Measurements from ENCODE around the gene SLC10A3.

DNA sequence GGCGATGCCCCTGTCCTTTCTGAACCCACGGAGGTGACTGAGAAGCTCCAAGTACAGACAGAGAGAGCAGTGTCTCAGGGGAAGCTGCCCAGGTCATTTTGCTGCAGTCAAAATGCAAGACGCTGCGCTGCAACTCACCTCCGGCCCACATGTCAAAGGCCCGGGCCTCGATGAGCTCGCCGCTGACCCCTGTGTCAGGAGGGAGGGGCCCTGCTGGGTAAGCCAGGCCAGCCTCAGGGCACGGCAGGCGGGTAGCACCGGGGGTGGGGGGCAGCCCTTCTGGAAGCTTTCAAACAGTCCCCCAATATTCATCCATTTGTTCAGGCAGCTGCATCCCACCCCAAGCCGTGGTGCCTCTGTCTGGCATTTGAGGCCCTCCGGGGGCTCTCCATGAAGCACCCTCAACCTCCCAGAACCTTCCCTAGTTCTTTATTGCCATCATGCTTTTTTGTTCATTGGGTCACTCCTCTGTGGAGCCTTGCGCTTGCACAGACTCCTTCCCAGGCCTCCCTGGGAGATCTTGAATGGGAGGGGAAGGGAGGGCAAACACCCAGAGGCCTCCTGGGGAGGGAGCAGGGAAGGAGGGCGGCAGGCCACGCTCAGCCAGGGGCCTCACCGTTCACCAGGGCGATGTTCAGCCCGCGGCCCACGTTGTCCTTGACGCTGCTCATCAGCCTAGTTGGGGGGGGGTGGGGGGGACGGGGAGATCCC, 17.4 kb upstream of the SLC10A3 start:
- no peak for TF ChIP-seq USF1 (IDR thresholded peaks at IDR 0.05; ENCODE audit: borderline replicate concordance, low read depth)
- TF ChIP-seq YY1 (IDR thresholded peaks at IDR 0.05; ENCODE audit: low read depth), result no peak
- no peak for TF ChIP-seq ZBTB33 (IDR thresholded peaks at IDR 0.05; ENCODE audit: borderline replicate concordance, low read depth)
- no peak for TF ChIP-seq CTCF (IDR thresholded peaks at IDR 0.05)
- no peak for TF ChIP-seq CHD2 (IDR thresholded peaks at IDR 0.05; ENCODE audit: low read length, partially characterized antibody)
- no peak for TF ChIP-seq POLR2AphosphoS5 (IDR thresholded peaks at IDR 0.05; ENCODE audit: low read depth, low read length)
- TF ChIP-seq, protein P1, sequence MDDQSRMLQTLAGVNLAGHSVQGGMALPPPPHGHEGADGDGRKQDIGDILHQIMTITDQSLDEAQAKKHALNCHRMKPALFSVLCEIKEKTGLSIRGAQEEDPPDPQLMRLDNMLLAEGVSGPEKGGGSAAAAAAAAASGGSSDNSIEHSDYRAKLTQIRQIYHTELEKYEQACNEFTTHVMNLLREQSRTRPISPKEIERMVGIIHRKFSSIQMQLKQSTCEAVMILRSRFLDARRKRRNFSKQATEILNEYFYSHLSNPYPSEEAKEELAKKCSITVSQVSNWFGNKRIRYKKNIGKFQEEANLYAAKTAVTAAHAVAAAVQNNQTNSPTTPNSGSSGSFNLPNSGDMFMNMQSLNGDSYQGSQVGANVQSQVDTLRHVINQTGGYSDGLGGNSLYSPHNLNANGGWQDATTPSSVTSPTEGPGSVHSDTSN (IDR thresholded peaks at IDR 0.05), result no peak
- TF ChIP-seq RAD21 (IDR thresholded peaks at IDR 0.05; ENCODE audit: low read length), result no peak
- no peak for TF ChIP-seq RFX5 (IDR thresholded peaks at IDR 0.05; ENCODE audit: low read length)
- TF ChIP-seq FOXJ3 (CRISPR knock-in tag; IDR thresholded peaks at IDR 0.05), result no peak
